IMR-90 (cell line): Measurements from ENCODE around the gene ARHGEF4. TPM values are rescaled to one million over a fixed set of nuclear protein-coding genes. Genes with fewer than 3 reads are reported as not detected.

Experiments
- ATAC-seq: fragments of 200-7000 bp; cut with Tn5 transposase; 2 replicates; pipeline ENCODE4 v1.9.1; 2020; ENCODE audit warnings: low read depth, mild to moderate bottlenecking, moderate library complexity
- BruUV-seq: library from RNA; stranded (reverse); fragments of 400-500 nt; replicated peaks from 2 replicates; lab custom pipeline; 2021; lab: Mats Ljungman, UMichigan
- CTCF ChIA-PET: fragments of 300-600 bp; formaldehyde crosslinking; extraction: SDS; loops from one replicate; lab custom pipeline; 2021; ENCODE audit warnings: antibody characterized with exemption; lab: Yijun Ruan, JAX
- POLR2A ChIA-PET: fragments of 300-600 bp; sonication (Branson Sonifier 250); formaldehyde crosslinking; loops from one replicate; lab custom pipeline; 2022; ENCODE audit warnings: antibody characterized with exemption; ENCODE audit not compliant: unreplicated experiment; lab: Charles Lee
- DNase-seq: peaks from one replicate; pipeline ENCODE4 v3.0.0; 2013
- H2AFZ ChIP-seq: replicated peaks from 2 replicates; pipeline ENCODE3; 2013; ENCODE audit warnings: low read length, mild to moderate bottlenecking; ENCODE audit not compliant: poor library complexity
- H2AK5ac ChIP-seq: 2 replicates; pipeline ENCODE4 v1.6.1; 2013; ENCODE audit warnings: low read depth, low read length, inconsistent platforms
- H2AK9ac ChIP-seq: replicated peaks from 2 replicates; pipeline ENCODE3; 2013; ENCODE audit warnings: mild to moderate bottlenecking, low read depth, low read length, moderate library complexity; ENCODE audit not compliant: poor library complexity
- H2BK120ac ChIP-seq: 2 replicates; pipeline ENCODE4 v1.6.1; 2013; ENCODE audit warnings: low read depth, low read length, inconsistent platforms
- H2BK15ac ChIP-seq: 3 replicates; pipeline ENCODE4 v1.6.1; 2013; ENCODE audit warnings: low read depth, low read length, inconsistent platforms
- H2BK20ac ChIP-seq: 2 replicates; pipeline ENCODE4 v1.6.1; 2013; ENCODE audit warnings: low read depth, mild to moderate bottlenecking, inconsistent platforms, low read length, moderate library complexity
- H2BK5ac ChIP-seq: 2 replicates; pipeline ENCODE4 v1.6.1; 2013; ENCODE audit warnings: mild to moderate bottlenecking, low read depth, low read length, inconsistent platforms; ENCODE audit not compliant: poor library complexity, severe bottlenecking
- H3K14ac ChIP-seq: replicated peaks from 2 replicates; pipeline ENCODE4 v1.6.1; 2013; ENCODE audit warnings: low read depth, low read length, inconsistent platforms
- H3K18ac ChIP-seq: 2 replicates; pipeline ENCODE4 v1.6.1; 2013; ENCODE audit warnings: low read depth, low read length, control low read depth
- H3K23ac ChIP-seq: 2 replicates; pipeline ENCODE4 v1.6.1; 2013; ENCODE audit warnings: low read depth, low read length, inconsistent platforms
- H3K27ac ChIP-seq: 2 replicates; pipeline ENCODE4 v1.5.1; 2013; ENCODE audit warnings: mild to moderate bottlenecking, control low read depth, low read length; ENCODE audit not compliant: insufficient read depth
- H3K27me3 ChIP-seq: 2 replicates; pipeline ENCODE4 v1.6.1; 2013; ENCODE audit warnings: low read length; ENCODE audit not compliant: control insufficient read depth, insufficient read depth
- H3K36me3 ChIP-seq: 2 replicates; pipeline ENCODE4 v1.6.1; 2013; ENCODE audit warnings: low read length, mixed read lengths; ENCODE audit not compliant: control insufficient read depth, insufficient read depth
- H3K4ac ChIP-seq: 2 replicates; pipeline ENCODE4 v1.6.1; 2013; ENCODE audit warnings: low read depth, low read length, inconsistent platforms
- H3K4me1 ChIP-seq: 2 replicates; pipeline ENCODE4 v1.6.1; 2013; ENCODE audit warnings: low read length, mixed read lengths; ENCODE audit not compliant: control insufficient read depth, insufficient read depth
- H3K4me2 ChIP-seq: 2 replicates; pipeline ENCODE4 v1.6.1; 2013; ENCODE audit warnings: low read depth, mild to moderate bottlenecking, control low read depth, low read length, moderate library complexity
- H3K4me3 ChIP-seq: 2 replicates; pipeline ENCODE4 v1.5.1; 2013; ENCODE audit warnings: low read depth, mild to moderate bottlenecking, control low read depth, low read length, moderate library complexity; ENCODE audit not compliant: insufficient read depth
- H3K56ac ChIP-seq: 2 replicates; pipeline ENCODE4 v1.6.1; 2013; ENCODE audit warnings: low read length, inconsistent platforms; ENCODE audit not compliant: insufficient read depth; ENCODE audit errors: extremely low read depth
- H3K79me1 ChIP-seq, 2 experiments: 2 replicates each; pipeline ENCODE4 v1.6.1; 2013; ENCODE audit warnings: low read length in 2 of 2, inconsistent platforms in 1 of 2, low read depth in 1 of 2
- H3K9ac ChIP-seq: 2 replicates; pipeline ENCODE4 v1.6.1; 2013; ENCODE audit warnings: low read depth, low read length, control low read depth
- H3K9me1 ChIP-seq: 2 replicates; pipeline ENCODE4 v1.6.1; 2013; ENCODE audit warnings: low read length, inconsistent platforms; ENCODE audit not compliant: insufficient read depth
- H3K9me3 ChIP-seq: 2 replicates; pipeline ENCODE4 v1.6.1; 2013; ENCODE audit warnings: low read length; ENCODE audit not compliant: control insufficient read depth, insufficient read depth
- H4K20me1 ChIP-seq: 2 replicates; pipeline ENCODE4 v1.6.1; 2013; ENCODE audit warnings: low read length, inconsistent platforms; ENCODE audit not compliant: insufficient read depth
- H4K5ac ChIP-seq: 2 replicates; pipeline ENCODE4 v1.6.1; 2013; ENCODE audit warnings: mild to moderate bottlenecking, low read depth, low read length, control low read depth
- H4K8ac ChIP-seq, 2 experiments: 2 replicates each; pipeline ENCODE4 v1.6.1; 2013; ENCODE audit warnings: low read depth in 2 of 2, low read length in 2 of 2, control low read depth in 1 of 2, inconsistent platforms in 1 of 2
- H4K91ac ChIP-seq: 2 replicates; pipeline ENCODE4 v1.6.1; 2013; ENCODE audit warnings: low read depth, low read length, inconsistent platforms; ENCODE audit not compliant: insufficient read depth
- CHD1 ChIP-seq: IDR thresholded peaks from 2 replicates; pipeline ENCODE4 v1.6.1; 2012; ENCODE audit warnings: low read depth, low read length, improper control_type of control experiment
- MAFK ChIP-seq: IDR thresholded peaks from 2 replicates; pipeline ENCODE4 v1.6.1; 2012; ENCODE audit warnings: low read depth, low read length, improper control_type of control experiment
- MXI1 ChIP-seq: IDR thresholded peaks from 2 replicates; pipeline ENCODE4 v1.6.1; 2012; ENCODE audit warnings: low read depth, mild to moderate bottlenecking, low read length, moderate library complexity, borderline replicate concordance
- WGBS, 2 experiments: methylation state at CpG; one replicate each; pipeline versions ENCODE4 v1.1.5 to v1.1.7; 2013; ENCODE audit warnings: missing lambda C conversion rate in 2 of 2; ENCODE audit not compliant: insufficient read length in 1 of 2; ENCODE audit errors: extremely low coverage in 2 of 2; 5-methylcytosine and 5-hydroxymethylcytosine counted together
- dilution Hi-C: fragments of 300-500 bp; cut with HindIII; formaldehyde crosslinking; loops from one replicate; pipeline ENCODE4 v1.14.3; 2018; ENCODE audit warnings: low sequenced_read_pairs; ENCODE audit not compliant: unreplicated experiment
- in situ Hi-C: fragments of 300-500 bp; cut with MboI; formaldehyde crosslinking; loops from 3 replicates; pipeline ENCODE4 v1.14.3; 2019; ENCODE audit warnings: low sequenced_read_pairs, inconsistent platforms, mixed read lengths
- intact Hi-C: fragments of 100-400 bp; cut with micrococcal nuclease; formaldehyde crosslinking; loops from 2 replicates; pipeline ENCODE4 v1.10.0; 2022
- polyA plus RNA-seq, 3 experiments: library from polyadenylated mRNA; depleted of rRNA; stranded (reverse); fragments of >200 nt; gene quantifications; 2 replicates each; pipeline ENCODE4 v1.2.3, GENCODE V29; 2012; ENCODE audit warnings: low replicate concordance in 1 of 3
- total RNA-seq: library from RNA; depleted of rRNA; stranded (reverse); fragments of >200 nt; gene quantifications from 2 replicates; pipeline ENCODE4 v1.2.3, GENCODE V29; 2012
- TF ChIP-seq, protein P1 (sequence below): fragments of 150-350 bp; IDR thresholded peaks from 2 replicates; pipeline ENCODE4 v1.6.1; 2016; ENCODE audit warnings: low read depth, mild to moderate bottlenecking, low read length, moderate library complexity, borderline replicate concordance

The ARHGEF4 gene
- total and polyA plus RNA-seq, 2 of the 4 experiments (the other 2 are of a cell fraction), result 2.7 to 5.0 TPM

DNA sequence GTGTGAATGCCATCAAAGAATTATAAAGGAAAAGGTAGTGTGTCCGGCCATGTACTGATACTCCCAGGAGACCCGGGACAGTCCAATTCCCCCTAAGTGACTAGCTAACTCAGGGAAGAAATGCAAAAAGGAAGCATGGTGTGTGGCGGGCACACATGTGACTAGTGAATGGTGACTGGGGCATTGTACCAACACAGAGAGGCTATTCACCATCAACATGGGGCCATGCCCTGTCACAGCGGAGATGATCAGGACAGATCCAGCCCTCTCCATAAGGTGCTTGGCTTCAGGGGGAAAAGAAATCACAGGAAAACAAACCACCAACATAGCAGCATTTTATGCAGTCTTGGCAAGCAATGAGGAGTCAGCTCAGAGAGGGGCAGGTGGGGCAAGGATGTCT, 222.2 kb downstream of the ARHGEF4 start:
- Histone ChIP-seq H4K8ac (no peak overlapping the region), H3K23ac (no peak overlapping the region), H3K56ac (no peak overlapping the region), H3K9me3 (no peaks in the 10 kb centered on the region), H2AK9ac (no peak overlapping the region), H3K14ac (no peak overlapping the region), H4K91ac (no peak overlapping the region), H3K27ac (no peak overlapping the region), H3K9me1 (peaks cover 28% of the 10 kb centered on the region), H3K27me3 (no peaks in the 10 kb centered on the region), H2BK20ac (no peak overlapping the region), H3K18ac (no peak overlapping the region), H3K4me1 (peaks cover 20% of the 10 kb centered on the region), H4K5ac (no peak overlapping the region), H2AK5ac (peak overlapping the region; percentile 42; the same call in 1 of the 2 replicates), H2AFZ (peak overlapping the region; percentile 19), H2BK120ac (no peak overlapping the region), H3K36me3 (peaks cover 33% of the 10 kb centered on the region), H4K20me1 (peaks cover 73% of the 10 kb centered on the region), H2BK15ac (no peak overlapping the region), H3K4me3 (no peak overlapping the region), H2BK5ac (no peak overlapping the region), H3K4me2 (no peak overlapping the region), H3K79me1 (peaks cover 29 to 73% of the 10 kb centered on the region in 2 experiments), H3K4ac (no peak overlapping the region), H3K9ac (no peak overlapping the region)
- ATAC-seq (no peak), DNase-seq (no peak)
- no CpG with 5 or more reads among the region's 4 CpGs for WGBS, 2 experiments
- in situ Hi-C loops (no loop called here), dilution Hi-C loops (no loop called here), intact Hi-C loops (loop anchor here (5.0 kb wide), 1 partner anchor 33 kb away; the partner anchor contains the start of gene FAM168B)
- TF ChIP-seq CHD1, result no peak
- TF ChIP-seq, protein P1, sequence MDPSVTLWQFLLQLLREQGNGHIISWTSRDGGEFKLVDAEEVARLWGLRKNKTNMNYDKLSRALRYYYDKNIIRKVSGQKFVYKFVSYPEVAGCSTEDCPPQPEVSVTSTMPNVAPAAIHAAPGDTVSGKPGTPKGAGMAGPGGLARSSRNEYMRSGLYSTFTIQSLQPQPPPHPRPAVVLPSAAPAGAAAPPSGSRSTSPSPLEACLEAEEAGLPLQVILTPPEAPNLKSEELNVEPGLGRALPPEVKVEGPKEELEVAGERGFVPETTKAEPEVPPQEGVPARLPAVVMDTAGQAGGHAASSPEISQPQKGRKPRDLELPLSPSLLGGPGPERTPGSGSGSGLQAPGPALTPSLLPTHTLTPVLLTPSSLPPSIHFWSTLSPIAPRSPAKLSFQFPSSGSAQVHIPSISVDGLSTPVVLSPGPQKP, result no peak
- no peak for TF ChIP-seq MXI1
- no peak for TF ChIP-seq MAFK
- no TSS peak for BruUV-seq
- POLR2A ChIA-PET, result no interaction called here
- CTCF ChIA-PET, result no interaction called here
